ENCODE results near the gene TEAD4.

DNA sequence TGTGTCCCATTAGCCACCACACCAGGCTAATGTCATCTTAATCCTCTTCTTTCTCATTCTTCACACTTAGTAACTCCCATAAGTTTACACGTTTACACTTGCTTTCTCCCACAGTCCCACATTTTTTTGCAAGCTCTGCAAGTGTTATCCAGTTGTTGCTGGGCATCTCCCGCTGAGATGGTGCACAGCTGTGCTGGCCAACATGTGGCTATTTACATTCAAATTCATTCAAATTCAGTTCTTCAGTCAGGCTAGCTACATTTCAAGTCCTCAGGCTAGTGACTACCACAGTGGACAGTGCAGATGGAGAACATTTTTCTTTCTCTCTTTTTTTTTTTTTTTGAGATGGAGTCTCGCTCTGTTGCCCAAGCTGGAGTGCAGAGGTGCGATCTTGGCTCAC is 9.8 kb upstream of the TEAD4 start:
- TF ChIP-seq POLR2A (IDR thresholded peaks at IDR 0.05) (no peak), POLR2AphosphoS5 (IDR thresholded peaks at IDR 0.05) (no peak)

Measured in spleen (tissue), 3 donors.